ENCODE measurements around the gene PAF1.
"Not testable (repeated sequence)": the region's sequence is repeated elsewhere in the genome, so short reads cannot be mapped to it uniquely, and the experiment has no call there.

PAF1 gene

DNA sequence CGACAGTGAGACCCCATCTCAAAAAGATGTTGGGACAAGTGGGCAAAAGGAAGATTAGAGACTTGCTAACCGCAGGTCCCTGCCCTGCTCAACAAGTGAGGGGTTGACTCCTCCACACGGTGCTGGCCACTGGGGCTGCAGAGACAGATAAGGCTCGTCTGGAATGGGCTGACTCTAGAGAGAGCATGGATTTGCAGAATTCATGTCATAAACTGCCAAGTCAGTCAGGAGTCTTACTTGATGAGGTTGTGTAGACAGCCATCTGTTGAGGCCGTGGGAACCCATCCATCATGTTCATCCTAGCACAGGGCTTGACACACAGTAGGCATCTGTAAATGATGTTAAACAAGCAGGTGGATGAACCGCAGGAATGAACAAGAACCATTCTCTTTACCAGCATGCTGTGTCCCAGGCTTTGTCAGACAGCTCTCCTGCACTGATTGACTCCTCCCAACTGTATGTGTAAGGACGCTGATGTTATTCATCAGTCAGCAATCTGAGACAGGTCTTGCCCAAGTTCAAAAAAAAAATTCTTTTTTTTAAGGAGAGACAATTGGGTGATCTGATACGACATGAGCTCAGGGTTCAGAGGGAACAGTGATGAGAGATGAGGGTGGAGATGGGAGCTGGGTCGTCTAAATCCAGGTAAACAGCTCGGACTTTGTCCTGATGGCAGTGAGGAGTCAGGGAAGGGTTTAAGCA, 8.8 kb downstream of the PAF1 start:
- DNase-seq (ENCODE audit: low spot score) = no peak

DNA sequence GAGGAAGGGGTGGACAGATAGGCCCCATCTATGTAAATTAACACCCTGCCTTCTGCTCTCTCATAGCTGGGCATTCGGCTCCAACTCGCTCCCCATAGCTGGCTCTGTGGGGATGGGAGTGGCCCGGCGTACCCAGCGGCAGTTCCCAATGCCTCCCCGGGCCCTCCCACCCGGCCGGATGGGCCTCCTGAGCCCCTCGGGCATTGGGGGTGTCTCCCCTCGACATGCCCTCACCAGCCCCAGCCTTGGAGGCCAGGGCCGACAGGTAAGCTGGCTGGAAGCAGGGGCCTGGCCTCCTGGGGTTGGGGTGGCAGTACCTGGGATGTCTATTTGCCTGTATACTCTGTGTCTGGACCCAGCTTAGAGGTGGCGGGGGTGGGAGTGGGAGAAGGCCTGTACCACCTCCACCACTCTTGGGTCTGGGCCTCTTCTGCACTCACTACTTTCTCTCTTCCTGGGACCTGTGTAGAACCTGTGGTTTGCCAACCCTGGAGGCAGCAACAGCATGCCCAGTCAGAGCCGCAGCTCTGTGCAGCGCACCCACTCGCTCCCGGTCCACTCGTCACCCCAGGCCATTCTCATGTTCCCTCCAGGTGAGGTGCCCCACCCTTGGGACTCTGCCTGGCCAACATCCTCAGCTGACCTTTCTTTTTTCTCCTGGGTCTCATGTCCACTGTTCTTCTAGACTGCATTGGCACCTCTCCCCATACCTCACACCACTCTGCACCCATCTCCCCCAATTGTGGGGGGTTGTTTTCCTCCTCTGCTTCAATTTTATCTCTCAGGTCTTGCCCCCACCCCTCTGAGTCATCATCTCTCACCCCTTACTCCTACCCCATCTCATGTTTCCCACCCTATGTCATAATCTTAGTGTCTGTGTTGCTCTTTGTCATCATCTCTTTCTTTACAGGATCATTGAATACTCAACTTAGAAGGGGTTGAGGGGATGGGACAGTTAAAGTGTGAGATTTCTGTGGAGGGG, 10.1 kb downstream of the PAF1 start:
- no peak for DNase-seq (ENCODE audit: low spot score)

DNA sequence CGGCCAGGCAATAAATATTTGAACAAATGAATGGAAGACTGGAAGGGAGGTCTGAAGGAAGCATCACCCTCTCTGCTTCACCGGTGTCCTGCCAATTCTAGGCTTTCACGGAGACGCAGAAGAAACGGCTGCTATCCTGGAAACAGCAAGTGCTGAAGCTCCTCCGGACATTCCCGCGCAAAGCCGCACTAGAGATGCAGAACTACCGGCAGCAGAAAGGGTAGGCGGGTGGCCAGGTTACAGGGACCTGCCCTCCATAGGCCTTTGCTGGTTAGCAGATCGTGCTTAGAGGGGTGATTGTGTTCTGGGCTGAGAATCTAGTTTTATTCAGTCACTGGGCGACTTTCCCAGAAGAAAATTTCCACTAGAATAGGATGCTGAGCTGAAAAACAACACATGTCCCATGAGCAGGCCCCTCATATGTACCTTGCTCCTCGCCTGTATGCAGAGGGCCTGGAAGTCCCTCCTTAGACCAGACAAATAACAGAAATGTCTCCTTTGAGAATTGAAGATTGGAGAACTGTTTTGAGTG, 11.0 kb downstream of the PAF1 start:
- DNase-seq (ENCODE audit: low spot score) = no peak

DNA sequence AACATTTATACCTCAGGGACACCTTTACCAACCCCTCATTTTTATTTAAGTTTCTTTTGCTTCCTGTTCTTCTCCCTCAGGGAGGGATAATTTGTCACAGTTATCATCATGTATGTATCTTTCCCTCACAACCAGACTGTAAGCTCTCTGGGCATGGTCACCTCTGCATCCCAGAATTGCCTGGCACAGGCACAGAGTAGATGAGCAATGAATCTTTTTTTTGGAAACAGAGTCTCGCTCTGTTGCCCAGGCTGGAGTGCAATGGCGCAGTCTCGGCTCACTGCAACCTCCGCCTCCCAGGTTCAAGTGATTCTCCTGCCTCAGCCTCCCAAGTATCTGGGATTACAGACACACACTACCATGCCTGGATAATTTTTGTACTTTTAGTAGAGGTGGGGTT, 11.5 kb downstream of the PAF1 start:
- DNase-seq (ENCODE audit: low spot score) = not testable (repeated sequence)

DNA sequence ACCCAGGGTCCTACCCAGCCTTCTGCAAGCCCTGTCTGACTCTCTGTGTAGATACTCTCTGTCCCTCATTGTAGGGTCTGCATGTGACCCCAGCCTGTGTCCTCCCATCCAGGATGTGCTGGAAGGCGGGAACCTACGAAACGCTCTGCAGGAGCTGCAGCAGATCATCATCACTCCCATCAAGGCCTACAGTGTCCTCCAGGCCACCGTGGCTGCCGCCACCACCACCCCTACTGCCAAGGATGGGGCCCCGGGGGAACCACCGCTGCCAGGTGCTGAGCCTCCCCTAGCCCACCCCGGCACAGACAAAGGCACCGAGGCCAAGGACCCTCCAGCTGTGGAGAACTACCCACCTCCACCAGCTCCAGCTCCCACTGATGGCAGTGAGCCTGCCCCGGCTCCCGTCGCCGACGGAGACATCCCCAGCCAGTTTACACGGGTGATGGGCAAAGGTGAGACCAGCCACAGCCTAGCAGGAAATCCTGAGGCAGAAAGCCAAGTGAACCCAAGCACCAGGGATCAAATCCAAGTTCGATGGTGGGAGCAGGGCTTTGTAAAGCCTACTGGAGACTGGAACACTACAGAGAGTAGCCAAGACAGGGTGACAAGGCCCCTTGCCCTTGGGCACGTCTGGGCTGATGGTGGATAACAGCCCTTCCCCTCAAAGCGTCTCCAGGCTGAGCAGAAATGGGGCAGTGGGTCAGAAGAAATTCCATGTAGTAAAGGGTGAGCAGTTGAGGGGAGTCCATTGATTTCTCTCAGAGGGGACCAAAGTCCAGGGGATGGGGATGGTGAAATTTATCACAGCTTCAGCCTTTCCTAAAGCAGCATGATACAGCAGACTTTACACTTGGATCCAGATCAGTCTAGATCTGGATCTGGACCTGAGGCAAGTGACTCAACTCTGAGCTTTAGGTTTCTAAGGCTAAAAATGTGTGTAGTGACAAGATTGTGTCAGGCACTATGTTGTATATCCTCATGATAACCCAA, 13.2 kb downstream of the PAF1 start:
- no peak for DNase-seq (ENCODE audit: low spot score)

DNA sequence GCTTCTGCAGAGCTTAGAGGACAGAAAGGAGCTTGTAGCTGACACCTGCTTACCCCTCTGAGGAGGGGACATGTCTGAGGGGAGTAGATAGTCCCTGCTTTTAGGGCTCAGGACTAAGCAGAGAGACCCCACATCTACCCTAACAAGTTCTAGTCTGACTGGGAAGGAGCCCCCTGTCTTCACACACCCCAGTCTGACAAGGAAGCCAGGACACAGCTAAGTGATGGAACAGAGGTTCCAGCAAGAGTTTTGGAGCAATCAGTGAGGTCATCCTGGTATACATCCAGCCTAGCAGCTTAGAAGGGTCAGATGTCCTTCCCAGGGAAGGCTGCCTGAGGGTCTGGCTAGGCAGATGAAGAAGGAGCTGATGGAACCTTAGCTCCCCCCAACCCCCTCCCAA, 15.0 kb downstream of the PAF1 start:
- no peak for DNase-seq (ENCODE audit: low spot score)

DNA sequence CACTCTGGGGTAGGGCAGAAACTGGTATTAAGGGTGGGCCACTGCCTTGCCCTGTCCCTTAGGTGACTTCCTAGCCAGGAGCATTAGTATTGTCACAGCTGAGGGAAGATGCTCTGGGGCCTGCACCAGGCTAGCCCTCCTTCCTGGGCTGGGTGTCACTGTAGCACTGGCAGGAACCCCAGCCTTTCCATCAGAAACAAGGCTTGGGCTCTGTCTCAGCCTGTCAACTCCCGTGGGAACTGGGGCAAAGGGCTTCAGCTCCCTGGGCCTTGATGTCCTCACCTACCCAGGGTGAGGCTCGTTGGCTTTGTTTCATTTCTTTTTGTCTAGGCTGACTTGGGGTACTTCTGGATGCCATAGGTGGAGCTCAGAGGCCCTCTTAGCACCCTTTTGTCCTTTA, 18.0 kb downstream of the PAF1 start:
- DNase-seq (ENCODE audit: low spot score) = no peak

DNA sequence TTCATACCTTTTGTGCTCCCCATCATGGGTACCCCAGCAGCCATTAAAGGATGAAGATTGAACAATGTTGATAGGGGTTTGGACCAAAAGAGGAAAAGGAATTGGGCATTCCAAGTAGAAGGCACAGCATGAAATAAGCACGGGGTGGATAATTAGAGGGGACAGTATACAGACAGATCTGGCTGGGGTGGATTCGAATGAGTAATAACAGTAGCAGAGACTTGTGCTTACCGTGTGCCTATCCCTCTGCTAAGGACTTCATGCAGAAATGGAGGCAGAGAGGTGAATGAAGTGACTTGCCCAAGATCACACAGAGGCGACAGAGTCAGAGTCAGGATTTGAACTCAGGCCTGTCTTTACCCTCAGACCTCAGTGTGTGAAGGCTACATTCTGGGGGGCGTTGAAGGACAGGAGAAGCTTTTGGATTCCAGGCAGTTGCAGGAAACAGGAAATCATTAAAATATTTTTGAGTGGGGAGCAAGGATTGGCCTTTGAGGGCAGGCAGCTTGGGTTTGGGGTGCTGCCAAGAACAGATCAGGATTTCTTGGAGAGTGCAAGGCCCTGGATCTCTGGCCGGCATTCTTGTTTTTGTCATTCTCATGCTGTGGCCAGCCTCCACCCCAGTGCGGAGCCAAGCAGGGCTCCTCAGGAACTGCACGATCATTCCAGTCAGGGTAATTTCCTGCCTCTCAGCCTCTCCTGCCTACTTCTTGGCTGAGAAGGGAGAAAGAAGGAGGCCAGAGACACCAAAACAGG, 18.7 kb downstream of the PAF1 start:
- DNase-seq (ENCODE audit: low spot score) = no peak

DNA sequence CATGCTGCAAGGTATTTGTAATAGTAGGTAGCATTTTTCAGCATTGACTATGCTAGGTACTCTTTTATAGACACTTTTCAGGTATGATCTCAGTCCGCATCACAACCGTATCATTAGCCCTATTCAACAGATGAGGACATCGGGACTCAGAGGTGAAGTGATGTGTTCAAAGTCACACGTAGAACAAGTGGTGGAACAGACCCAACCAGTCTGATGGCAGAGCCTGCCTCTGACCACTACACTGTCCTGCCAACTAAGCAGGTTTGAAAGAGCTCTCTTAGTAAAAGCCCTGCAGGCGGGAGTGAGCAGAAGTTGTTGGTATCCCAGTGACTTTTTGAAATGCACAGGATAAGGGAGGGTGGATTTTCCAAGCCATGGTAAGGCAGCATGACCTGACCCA, 20.2 kb downstream of the PAF1 start:
- DNase-seq (ENCODE audit: low spot score) = no peak

DNA sequence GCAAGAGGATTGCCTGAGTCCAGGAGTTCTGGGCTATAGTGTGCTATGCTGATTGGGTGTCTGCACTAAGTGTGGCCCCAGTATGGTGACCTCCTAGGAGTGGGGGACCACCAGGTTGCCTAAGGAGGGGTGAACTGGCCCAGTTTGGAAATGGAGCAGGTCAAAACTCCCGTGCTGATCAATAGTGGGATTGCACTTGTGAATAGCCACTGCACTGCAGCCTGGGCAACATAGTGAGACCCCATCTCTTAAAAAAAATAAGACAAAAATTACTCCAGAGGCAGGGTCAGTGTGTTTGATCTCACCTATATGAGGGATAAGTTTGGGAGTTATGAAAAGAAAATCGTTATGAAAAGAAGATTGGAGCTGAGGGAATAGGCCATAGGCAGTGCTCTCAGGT, 21.7 kb downstream of the PAF1 start:
- no peak for DNase-seq (ENCODE audit: low spot score)

DNA sequence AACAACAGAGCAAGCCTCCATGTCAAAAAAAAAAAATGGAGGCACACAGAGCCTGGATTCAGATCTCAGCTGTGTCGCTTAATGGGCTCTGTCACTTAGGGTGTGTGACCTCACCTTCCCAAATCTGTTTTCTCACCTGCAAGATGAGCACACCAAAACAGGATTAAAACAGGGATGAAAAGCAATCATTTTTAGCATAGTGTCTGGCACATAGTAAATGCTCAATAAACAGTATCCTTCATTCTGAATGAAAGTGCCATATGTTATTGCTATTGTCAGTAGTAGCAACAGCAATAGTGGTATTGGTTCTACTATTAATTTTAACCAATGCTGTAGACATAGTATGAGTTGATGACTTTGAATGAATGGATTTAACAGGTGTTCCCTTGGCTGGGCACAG, 25.4 kb downstream of the PAF1 start:
- DNase-seq (ENCODE audit: low spot score) = no peak

DNA sequence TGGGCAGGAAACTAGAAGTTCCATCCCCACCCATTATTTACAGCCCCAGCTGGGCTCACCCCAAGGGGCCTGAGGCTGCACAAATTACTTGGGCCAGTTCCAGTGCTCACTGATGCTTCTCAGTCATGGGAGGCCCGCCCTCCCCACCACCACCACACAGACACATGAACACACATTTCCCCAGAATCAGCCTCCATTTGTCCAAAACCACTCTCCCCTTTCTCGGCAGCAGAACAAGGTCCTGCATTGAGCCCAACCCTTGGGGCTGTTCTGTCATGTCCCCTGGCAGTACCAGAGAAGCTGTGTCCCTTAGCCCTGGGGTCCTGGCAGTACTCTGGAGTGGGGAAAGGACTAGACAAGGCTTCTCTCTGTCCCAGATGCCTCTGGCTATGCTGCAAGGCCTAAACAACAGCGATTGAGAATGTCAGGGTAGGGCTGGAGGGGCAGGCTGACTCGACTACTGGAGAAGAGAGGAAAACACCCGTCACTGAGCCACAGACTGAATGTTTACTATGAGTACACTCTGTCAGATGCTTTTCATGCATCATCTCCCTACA, 26.9 kb downstream of the PAF1 start:
- DNase-seq (ENCODE audit: low spot score) = peak; percentile 44

DNA sequence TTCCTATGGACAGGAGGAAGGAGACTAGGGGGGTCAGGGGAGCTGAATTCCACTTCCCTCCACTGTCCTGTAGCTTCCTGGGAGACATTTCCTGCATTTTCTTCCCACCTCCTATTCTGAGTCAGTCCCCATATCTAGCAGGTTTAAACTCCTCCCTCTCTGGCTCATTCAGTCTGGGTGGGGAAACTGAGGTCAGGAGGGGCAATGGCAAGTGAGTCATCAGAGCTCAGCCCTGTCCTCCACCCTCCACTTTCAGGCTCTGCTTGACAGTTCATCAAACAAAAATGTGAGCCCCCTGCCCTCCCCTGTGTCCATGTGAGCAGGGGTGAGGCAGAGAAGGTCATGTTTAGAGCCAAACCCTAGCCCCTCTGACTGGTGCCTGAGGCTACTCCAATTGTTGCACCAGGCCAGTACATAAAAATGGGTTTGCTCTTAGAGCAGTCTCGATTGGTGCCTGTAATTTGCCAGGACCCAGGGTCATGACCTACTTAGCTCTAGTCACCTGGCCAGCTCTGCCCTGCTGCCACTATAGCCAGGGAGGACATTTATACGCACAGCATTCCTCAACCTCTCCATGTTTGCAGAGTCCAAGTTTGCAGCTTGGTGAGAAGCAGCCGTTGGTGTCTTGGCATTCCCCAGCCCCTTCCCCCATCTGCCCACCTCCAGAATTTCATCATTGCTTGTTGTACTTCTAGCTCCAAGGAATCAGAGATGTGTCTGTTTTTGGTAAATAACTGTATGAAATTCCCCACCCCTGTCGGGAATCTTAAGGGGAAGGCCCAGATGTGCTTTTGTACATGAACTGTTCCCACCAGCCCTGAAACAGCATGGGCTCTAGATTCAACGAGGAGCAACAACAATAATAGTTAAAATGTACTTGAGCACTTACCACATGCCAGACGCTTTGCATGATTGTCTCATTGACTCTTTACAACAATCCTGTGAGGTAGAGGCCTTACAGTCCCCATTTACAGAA, 27.9 kb downstream of the PAF1 start:
- no peak for DNase-seq (ENCODE audit: low spot score)

DNA sequence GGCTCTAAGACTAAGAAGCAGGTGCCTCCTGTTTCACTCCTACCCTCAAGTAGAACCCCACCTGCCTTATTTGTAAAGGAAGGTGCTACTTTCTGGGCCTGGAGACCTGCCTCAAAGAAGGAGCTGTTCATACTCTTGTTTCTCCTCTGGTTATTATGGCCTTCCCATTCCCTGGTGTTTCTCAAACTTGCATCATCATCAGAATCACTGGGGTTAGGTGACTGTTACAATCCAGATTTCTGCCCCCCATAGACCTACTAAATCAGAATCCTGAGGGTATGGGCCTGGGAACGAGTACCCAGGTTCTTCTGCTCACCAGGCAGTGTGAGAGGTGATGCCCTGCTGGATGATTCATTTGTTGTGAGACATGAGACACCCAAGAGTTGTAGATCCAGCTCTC, 30.3 kb downstream of the PAF1 start:
- no peak for DNase-seq (ENCODE audit: low spot score)

DNA sequence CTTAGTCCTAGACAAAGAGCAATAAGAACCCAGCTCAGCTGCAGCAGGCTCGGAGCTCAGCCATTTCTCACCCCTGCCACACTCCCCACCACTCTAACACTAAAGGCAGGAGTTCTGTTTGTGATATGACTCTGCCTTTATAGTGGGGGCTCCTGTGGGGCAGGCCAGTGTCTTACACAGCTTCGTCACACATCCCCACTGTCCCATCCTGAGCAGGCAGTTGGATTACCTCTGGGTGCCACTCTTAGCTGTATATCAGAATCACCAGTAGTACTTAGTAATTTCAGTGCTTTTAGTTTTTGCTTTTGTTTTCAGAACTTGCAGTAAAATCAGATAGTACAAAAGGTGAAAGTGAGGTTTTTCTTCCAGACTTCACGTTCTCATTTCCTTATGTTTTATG, 31.9 kb downstream of the PAF1 start:
- no peak for DNase-seq (ENCODE audit: low spot score)

DNA sequence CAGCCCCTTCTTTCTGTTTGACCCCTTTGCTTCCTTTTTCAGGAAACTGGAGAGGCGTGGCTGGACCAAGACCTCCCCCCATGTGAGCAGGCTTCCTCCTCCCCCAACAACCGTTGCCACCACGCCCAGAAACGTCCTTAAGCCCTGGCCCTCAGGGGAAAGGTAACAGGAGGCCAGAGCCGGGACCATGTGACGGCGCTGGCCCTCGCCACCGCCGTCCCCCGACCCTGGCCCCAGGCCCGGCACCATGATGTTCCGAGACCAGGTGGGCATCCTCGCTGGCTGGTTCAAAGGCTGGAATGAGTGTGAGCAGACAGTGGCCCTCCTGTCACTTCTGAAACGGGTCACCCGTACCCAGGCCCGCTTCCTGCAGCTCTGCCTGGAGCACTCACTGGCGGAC, 34.3 kb downstream of the PAF1 start:
- no peak for DNase-seq (ENCODE audit: low spot score)

DNA sequence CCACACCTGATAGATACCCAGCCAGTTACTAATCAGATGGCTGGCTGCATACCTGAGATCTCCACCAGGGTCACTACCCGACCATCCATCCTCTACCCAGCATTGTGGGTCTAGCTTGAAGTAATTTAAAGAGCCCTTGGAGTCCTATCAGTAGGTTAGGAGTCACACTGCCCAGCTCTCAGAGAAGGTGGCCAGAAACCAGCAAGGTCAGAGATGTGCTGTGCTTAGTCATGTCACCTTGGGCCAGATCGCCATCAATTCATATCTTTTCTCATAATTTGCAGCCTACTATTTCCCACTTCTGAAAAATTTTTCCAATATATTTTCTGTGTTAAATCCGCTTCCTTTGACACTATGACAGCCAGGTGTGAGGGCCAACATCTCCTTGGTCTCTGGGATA, 34.8 kb downstream of the PAF1 start:
- no peak for DNase-seq (ENCODE audit: low spot score)

DNA sequence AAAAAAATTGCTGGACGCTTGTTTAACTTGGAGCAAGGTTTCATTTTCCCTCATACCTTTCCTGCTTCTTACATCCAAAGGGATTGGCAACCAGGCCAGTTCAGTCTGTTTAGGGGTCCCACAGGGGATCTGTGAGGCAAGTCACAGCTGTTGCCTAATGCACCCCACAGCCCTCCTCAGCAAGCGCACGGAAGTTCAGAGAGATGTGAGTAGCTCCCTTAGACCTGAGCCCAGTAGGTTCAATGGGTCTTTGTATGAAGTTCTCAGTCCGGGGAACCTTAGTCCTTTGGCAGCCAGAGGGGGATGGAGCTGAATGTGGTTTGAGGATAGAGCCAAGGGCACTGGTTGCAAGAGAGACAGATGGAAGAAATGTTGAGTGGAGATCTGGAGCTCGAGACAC, 35.7 kb downstream of the PAF1 start:
- DNase-seq (ENCODE audit: low spot score) = no peak

DNA sequence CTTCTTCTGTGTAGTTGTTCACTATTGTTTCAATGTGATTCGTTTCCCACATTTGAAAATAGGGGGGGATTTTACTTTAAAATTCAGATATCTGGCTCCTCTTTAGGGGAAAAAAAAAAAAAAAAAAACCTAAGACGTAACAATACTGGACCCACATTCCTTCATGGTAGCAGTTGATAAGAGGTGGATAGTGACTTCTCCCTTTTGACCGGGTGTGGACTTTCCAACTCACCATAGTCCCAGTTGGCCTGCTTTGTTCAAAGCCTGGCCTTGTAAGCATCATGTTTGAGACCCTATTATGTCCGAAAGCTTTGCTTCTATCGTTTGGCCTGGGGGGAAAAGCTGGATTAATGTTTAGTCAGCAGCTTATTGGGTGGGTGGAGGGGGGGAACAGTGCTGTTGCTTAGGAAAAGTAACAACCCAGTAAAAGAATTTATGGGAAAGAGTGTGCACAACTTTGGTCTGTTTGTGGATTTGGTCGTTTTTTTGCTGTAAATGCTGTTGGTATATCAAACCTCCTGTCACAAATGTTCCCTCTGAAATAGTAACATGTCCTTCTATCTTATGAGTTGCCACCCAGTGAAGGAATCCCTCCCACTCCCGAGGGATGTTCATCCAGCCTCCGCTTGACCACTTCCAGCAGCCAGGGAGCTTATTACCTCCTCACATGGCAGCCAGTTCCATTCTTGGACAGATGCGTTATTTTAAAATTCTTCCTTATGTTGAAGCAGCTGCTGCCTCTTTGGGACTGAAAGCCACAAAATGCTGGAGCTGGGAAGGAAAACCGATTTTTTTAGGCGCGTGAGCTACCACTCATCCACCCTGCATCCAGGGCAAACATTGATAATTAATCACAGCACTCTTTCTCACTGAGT, 38.3 kb downstream of the PAF1 start:
- no peak for DNase-seq (ENCODE audit: low spot score)

Data from NAMALWA (cell line).